ENCODE measurements around the gene JAG2.

- TF ChIP-seq CTCF (IDR thresholded peaks at IDR 0.05): no peak
- TF ChIP-seq POLR2A (IDR thresholded peaks at IDR 0.05): no peak
These were observed 18.5 kb upstream of the JAG2 start for GRCh38 chr14:105187116-105187515.
